HEK293T (cell line): ENCODE measurements around the gene GMEB1.

Experiments
- BHLHE40 ChIP-seq: fragments of 450-650 bp; IDR thresholded peaks from 2 replicates; pipeline ENCODE4 v1.6.1; 2016; ENCODE audit warnings: mild to moderate bottlenecking, moderate library complexity, borderline replicate concordance
- FOXA1 ChIP-seq: fragments of 450-650 bp; IDR thresholded peaks from 2 replicates; pipeline ENCODE4 v1.6.1; 2016; ENCODE audit warnings: mild to moderate bottlenecking
- FOXK2 ChIP-seq: fragments of 450-650 bp; IDR thresholded peaks from 2 replicates; pipeline ENCODE4 v1.6.1; 2016; ENCODE audit warnings: mild to moderate bottlenecking
- HDGF ChIP-seq: fragments of 450-650 bp; IDR thresholded peaks from 2 replicates; pipeline ENCODE4 v1.6.1; 2017; ENCODE audit warnings: antibody characterized with exemption, borderline replicate concordance
- LEF1 ChIP-seq: fragments of 450-650 bp; IDR thresholded peaks from 2 replicates; pipeline ENCODE4 v1.6.1; 2017; ENCODE audit warnings: mild to moderate bottlenecking, borderline replicate concordance
- PKNOX1 ChIP-seq: fragments of 450-650 bp; IDR thresholded peaks from 2 replicates; pipeline ENCODE4 v1.6.1; 2016
- SP1 ChIP-seq: fragments of 450-650 bp; IDR thresholded peaks from 2 replicates; pipeline ENCODE4 v1.6.1; 2017
- SUZ12 ChIP-seq: fragments of 450-650 bp; IDR thresholded peaks from 2 replicates; pipeline ENCODE4 v1.6.1; 2016; ENCODE audit warnings: mild to moderate bottlenecking
- TARDBP ChIP-seq: fragments of 450-650 bp; IDR thresholded peaks from 2 replicates; pipeline ENCODE4 v1.6.1; 2016

GRCh38 chr1:28744184-28744583, 75.6 kb downstream of the GMEB1 start:
- TF ChIP-seq SUZ12 (no peak), SP1 (no peak), PKNOX1 (no peak), FOXK2 (no peak), HDGF (no peak), LEF1 (no peak), BHLHE40 (no peak), TARDBP (no peak), FOXA1 (no peak)
